Stimulated activated CD8-positive, alpha-beta memory T cell treated with anti-CD3 and anti-CD28 coated beads, Interleukin-4, amount 100 ng/mL, for 1 hour (primary cell): Measurements from ENCODE around the gene CDH12.

Source experiments
- DNase-seq, 2 donors: peaks; one replicate each; pipeline ENCODE4 v3.0.0-alpha.2; 2020; ENCODE audit warnings: low read depth in 2 of 2, low spot score in 1 of 2

Gene CDH12

GRCh38 chr5:21847300-21847699, 1005.8 kb downstream of the CDH12 start:
- DNase-seq, result no peak

GRCh38 chr5:21844960-21845359, 1008.2 kb downstream of the CDH12 start:
- DNase-seq, result no peak

- DNase-seq, result no peak
These were observed 1018.3 kb downstream of the CDH12 start for GRCh38 chr5:21834863-21835262.

GRCh38 chr5:21831145-21831787, 1021.9 kb downstream of the CDH12 start:
- no peak for DNase-seq

- no peak for DNase-seq
These were observed 1026.3 kb downstream of the CDH12 start for GRCh38 chr5:21826884-21827283.

- DNase-seq, result no peak
These were observed 1029.6 kb downstream of the CDH12 start for GRCh38 chr5:21823588-21823987.

GRCh38 chr5:21823076-21823574, 1030.0 kb downstream of the CDH12 start:
- DNase-seq, result no peak

- DNase-seq, result no peak
These were observed 1032.6 kb downstream of the CDH12 start for GRCh38 chr5:21820527-21820926.

GRCh38 chr5:21818370-21818720, 1034.8 kb downstream of the CDH12 start:
- DNase-seq, result no peak

- DNase-seq, result no peak
These were observed 1035.3 kb downstream of the CDH12 start for GRCh38 chr5:21817668-21818369.

- DNase-seq, result no peak
These were observed 1042.3 kb downstream of the CDH12 start for GRCh38 chr5:21810737-21811316.

- DNase-seq, result no peak
These were observed 1043.5 kb downstream of the CDH12 start for GRCh38 chr5:21809611-21810010.

- no peak for DNase-seq
These were observed 1045.2 kb downstream of the CDH12 start for GRCh38 chr5:21807953-21808352.

GRCh38 chr5:21806943-21807342, 1046.2 kb downstream of the CDH12 start:
- DNase-seq, result no peak

GRCh38 chr5:21806271-21806670, 1046.9 kb downstream of the CDH12 start:
- DNase-seq, result no peak

GRCh38 chr5:21802869-21803490, 1050.2 kb downstream of the CDH12 start:
- no peak for DNase-seq

GRCh38 chr5:21802100-21802499, 1051.0 kb downstream of the CDH12 start:
- no peak for DNase-seq

- no peak for DNase-seq
These were observed 1060.4 kb downstream of the CDH12 start for GRCh38 chr5:21792748-21793147.

- no peak for DNase-seq
These were observed 1061.8 kb downstream of the CDH12 start for GRCh38 chr5:21791304-21791703.

- DNase-seq, result no peak
These were observed 1068.7 kb downstream of the CDH12 start for GRCh38 chr5:21784487-21784886.

- no peak for DNase-seq
These were observed 1070.0 kb downstream of the CDH12 start for GRCh38 chr5:21783074-21783679.

- DNase-seq, result no peak
These were observed 1076.7 kb downstream of the CDH12 start for GRCh38 chr5:21776466-21776865.
